Stimulated activated CD4-positive, alpha-beta T cell treated with anti-CD3 and anti-CD28 coated beads, Interleukin-2, amount 100 ng/mL, for 4 hours (primary cell): ENCODE data around the gene TMEM181.
"Not testable (repeated sequence)": the region's sequence is repeated elsewhere in the genome, so short reads cannot be mapped to it uniquely, and the experiment has no call there.

Experiments
- DNase-seq: peaks from one replicate; pipeline ENCODE4 v3.0.0-alpha.2; 2020; ENCODE audit warnings: low read depth

The TMEM181 gene

DNA sequence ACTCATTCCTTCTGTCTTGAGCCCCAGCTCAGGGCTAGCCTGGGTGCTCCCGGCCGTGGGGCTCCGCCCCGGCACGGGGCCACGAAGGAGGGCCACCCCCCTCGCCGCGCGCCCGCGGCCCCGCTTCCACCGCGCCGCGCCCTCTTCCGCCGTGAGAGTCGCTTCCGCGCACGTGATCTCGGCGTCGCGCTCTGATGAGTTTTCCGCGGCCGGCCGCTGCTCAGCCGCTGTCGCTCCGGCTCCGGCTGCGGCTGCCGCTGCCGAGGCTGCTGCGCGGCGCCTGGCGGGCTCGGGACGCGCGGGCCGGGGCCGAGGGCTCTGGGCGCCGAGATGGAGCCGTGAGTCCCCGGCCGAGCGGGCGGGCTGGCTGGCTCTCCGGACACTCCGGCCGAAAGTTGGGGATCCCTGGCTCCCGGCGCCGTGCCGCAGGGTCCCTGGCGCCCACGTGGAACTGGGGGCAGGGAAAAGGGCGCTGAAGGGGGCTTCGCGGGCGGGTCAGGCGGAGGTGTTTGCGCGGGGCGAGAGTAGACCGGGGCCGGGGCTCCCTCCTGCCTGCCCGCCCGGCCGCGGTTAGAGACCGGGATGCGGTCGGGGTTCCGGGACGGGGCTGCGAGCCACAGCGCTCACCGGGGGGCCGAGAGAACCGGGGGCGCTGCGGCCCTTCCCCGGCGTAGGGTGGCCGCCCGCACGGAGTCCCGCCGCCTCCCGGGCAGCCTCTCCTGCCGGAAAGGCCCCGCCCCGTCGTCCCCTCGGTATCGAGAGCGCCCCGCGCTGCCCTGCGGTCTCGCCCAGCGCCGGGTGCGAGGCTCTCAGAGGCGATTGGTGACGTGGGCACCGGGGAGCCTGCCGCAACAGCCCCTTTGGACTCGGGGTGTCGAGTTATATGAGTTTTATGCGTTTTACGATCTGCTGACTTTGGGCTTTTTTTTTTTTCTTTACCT lies at the start of gene TMEM181:
Gene TMEM181, plus strand, starts transcription at position 197 of the 941 bp plus-strand sequence. Its CDS starts 134 bp downstream, at position 331.
- DNase-seq, result peak; percentile 83

GRCh38 chr6:158512809-158513208 lies 47.1 kb upstream of the TMEM181 start:
- DNase-seq, result no peak

GRCh38 chr6:158514176-158514575 lies 45.7 kb upstream of the TMEM181 start:
- DNase-seq, result no peak

DNA sequence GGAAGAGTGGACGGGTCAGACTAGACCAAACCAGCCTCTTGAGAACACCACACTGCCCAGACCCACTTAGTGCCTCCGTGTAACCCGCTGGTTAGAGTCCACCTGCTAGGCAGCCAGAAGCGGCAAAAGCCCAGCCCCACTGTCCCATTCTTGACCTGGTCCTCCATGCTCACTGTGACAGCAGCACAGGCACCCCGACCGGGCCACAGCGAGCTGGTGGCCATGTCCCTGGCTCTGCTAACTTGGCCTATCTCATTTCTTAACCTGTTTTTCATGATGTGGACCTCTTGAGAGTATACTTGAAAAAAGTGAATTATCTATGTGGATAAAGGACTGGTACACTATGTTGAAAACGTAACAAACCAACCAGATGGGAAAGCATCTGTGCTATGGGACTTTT lies 44.9 kb upstream of the TMEM181 start:
- DNase-seq, result no peak

DNA sequence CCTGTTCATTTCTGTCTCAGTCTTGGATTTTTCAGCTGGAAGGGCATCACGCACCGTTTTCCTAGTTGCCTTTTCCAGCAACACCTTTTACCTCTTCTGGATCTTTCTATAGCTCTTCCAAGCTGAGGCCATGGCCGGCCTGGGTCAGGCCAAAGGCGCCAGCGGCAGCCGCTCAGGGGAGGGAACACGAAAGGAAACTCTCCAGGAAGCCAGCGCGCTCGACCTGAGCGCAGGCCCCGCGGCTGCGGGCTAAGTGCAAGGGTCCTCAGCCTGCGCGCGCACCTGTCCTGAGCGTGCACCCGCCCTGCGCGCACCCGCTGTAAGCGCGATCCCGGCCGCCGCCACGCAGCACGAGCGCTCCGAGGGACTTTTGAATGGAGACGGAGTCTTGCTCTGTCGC lies 43.8 kb upstream of the TMEM181 start:
- no peak for DNase-seq

DNA sequence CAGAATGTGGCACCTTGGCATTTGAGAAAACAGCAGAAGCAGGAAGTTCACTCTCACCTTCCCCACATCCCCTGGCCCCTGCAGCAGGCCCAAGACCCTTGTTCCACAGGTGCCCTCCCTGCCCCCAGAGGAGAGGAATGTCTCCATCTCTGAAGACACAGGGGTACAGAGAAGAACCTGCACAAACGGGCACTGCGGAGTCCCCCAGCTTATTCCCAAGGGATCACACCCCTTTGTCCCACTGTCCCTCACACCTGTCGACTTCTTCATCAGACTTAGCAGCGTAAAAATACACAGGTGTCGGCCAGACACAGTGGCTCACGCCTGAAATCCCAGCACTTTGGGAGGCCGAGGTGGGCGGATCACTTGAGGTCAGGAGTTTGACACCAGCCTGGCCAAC lies 42.9 kb upstream of the TMEM181 start:
- DNase-seq, result no peak

- DNase-seq, result no peak
Measured at GRCh38 chr6:158517581-158517980, 42.3 kb upstream of the TMEM181 start.

DNA sequence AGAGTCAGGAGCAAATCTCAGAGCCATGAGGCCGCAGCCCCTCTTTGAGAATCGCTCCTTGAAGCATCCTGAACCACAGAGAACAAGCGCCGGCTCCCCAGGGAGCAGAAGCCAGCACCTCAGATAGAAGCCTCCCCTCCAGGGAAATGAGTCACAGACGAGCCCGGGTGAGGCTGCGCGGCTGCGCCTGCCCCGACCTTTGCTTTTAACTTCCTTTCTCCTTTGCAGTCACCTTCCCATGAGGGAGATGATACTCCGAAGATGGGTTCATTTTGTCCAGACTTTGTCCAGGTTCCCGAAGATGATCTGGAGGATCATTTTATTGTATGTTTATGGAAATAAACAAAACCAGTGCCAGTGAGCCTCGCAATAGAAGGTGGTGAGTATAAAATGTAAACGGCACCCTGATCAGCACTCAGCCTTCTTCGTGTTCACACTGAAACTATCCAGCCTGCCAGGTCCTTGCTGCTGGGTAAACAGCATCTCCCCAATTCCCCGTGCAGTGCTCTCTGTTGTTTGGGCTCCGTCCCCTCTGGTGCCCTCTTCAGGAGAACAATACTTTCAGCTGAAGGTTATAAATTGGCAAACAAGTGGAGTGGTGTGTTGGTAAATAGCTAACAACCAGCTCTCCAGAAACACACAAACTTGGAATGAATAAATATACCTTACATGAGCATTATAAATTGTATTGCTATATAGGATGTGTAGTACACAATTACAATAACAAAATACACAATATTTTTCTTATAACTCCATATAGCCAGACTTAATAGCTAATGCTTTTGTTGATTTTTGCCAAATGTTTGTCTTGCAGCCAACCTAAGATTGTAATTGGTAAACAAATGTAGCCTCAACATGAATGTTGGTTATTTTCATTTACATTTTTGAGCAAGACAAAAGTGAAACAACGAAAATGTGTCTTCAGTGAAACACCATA lies 41.4 kb upstream of the TMEM181 start:
- peak; percentile 16 for DNase-seq

DNA sequence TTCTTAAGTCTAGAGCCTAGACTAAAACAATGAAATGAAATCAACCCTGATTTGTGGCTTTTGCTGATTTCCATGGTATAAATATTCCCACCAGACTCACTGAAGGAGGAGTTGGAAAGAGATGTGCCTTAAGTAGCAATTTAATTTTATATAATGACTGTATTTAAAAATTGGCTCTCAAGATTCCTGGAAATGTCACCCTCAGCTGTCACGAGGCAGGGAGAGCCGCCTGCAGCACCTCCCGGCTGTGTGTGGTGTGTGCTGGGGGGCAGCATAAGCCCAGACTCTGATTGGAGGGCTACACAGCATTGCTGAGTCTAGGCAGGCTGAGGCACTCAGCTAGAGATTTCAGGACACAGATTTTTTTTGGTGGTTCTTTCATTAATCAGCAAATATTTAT lies 40.6 kb upstream of the TMEM181 start:
- DNase-seq, result no peak

GRCh38 chr6:158519761-158520160 lies 40.1 kb upstream of the TMEM181 start:
- no peak for DNase-seq

DNA sequence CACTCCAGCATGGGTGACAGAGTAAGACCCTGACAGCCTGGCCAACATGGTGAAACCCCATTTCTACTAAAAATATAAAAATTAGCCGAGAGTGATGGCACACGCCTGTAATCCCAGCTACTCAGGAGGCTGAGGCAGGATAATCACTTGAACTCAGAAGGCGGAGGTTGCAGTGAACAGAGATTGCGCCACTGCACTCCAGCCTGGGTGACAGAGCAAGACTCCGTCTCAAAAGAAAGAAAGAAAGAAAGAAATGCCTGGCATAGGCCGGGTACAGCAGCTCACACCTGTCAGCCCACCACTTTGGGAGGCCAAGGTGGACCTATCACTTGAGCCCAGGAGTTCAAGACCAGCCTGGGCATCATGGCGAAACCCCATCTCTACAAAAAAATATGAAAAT lies 38.9 kb upstream of the TMEM181 start:
- DNase-seq, result not testable (repeated sequence)

DNA sequence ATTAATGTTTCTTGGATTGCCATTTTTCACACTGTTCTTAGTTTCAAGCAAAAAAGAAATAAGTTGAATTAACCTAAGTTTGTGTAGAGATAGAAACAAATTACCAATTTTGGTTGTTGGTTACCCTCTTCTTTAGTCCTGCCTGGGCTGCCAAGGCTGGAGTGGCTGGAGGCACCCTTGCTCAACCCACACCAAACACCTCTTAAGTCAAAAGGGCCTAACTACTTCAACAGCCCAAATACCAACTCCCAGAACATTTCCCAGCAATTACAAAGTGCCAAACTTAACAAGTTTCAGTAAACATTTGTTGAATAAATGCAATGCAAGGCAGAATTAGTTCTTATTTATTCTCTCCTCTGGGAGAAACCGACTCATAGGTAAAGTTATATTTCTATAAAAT lies 38.1 kb upstream of the TMEM181 start:
- DNase-seq, result no peak

DNA sequence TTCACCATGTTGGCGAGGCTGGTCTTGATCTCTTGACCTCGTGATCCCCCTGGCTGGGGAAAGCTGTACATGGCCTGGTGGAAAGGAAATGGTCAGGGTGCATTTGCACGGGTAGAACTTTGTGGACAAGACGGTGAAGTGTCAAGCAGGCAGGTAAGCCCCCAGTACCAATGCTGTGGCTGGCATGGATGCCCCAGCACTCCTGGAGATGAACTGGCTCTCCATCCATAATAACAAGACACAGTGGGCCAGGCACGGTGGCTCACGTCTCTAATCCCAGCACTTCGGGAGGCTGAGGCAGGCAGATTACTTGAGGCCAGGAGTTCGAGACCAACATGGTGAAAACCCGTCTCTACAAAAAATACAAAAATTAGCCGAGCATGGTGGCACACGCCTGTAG lies 37.3 kb upstream of the TMEM181 start:
- DNase-seq, result no peak

GRCh38 chr6:158524311-158524710 lies 35.6 kb upstream of the TMEM181 start:
- no peak for DNase-seq

DNA sequence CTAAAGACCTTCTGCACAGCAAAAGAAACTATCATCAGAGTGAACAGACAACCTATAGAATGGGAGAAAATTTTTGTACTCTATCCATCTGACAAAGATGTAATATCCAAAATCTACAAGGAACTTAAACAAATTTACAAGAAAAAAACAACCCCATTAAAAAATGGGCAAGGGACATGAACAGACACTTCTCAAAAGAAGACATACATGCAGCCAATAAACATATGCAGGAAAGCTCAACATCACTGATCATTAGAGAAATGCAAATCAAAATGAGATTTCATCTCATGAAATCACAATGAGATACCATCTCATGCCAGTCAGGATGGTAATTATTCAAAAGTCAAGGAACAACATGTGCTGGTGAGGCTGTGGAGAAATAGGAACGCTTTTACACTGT lies 32.0 kb upstream of the TMEM181 start:
- DNase-seq, result not testable (repeated sequence)

DNA sequence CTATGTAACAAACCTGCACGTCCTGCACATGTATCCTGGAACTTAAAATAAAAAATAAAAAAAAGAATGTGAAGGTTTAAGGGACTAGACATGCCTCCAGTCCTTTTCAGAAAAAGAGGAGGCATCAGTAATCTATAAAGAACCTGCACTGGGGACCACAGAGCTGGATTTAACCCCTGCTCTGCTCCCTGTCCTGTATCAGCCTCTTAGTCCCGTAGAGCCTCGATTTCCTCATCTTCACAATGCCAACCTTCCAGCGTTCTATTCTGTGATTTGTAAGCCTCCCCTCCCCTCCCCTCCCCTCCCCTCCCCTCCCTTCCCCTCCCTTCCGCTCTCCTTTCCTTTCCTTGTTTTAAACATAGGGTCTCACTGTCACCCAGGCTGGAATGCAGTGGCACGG lies 31.1 kb upstream of the TMEM181 start:
- DNase-seq, result no peak

DNA sequence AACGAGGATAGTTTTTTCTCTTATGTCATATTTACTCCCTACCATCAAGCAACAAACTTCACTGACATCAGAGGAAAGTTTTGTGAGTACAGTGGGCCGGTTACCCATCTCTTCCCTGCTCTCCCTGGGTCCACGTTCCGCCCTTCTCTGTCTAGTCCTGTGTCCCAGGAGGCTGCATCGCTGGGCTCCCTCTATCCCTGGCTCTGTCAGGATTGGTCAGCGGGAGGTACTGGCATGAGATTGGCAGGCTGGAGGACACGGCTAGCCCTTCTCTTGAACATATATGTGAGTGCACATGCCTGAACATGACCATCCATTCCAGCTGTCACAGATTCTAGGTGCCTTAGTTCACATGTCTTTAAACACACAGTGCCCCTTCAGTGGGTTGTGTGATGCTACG lies 30.3 kb upstream of the TMEM181 start:
- no peak for DNase-seq

DNA sequence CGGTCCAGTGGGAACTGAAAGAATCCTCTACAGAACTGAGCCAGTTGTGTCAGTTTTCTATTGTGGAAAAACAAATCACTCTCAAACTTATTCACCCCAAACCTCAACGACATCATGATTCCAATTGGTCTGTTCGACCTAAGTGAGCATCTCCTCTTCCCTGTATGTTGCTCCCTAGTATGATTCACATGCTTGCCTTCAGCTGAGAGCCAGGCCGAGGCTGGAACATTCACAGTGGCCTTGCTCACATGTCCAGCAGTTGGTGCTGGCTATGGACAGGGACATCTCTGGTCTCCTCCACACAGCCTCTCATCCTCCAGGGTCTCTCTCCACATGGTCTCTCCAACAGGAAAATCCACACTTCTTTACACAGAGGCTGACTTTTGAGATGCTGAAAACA lies 28.3 kb upstream of the TMEM181 start:
- DNase-seq, result no peak

DNA sequence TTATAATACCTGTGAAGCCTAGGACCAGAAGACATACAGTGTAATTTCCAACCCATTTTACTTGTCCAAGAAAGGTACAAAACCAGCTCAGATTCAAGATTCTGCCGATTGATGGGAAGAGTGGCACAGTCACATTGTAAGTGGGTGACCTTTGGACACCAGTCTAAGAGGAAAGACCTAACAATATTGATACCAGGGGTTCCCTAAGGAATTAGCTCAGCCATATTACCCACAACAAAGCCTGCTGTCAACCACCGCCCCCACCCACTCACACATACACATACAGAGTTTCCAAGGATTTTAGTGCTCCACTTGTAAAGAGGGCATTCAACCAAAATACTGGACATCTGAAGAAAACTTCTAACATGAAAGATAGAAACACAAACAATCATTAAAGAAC lies 27.9 kb upstream of the TMEM181 start:
- no peak for DNase-seq

- DNase-seq, result no peak
Measured at GRCh38 chr6:158536084-158536890, 23.6 kb upstream of the TMEM181 start.

GRCh38 chr6:158536891-158537798 lies 22.7 kb upstream of the TMEM181 start:
- DNase-seq, result no peak
